ENCODE data around the gene EMD. TPM values are rescaled to one million over a fixed set of nuclear protein-coding genes. Genes with fewer than 3 reads are reported as not detected.
A peak's percentile ranks its signal among the peaks of the same experiment; 100 is the strongest.

The EMD gene
- total RNA-seq, 1 experiment from 2014 or later: 115 TPM

GRCh38 chrX:154369449-154370299 lies 9.4 kb upstream of the EMD start:
- Mint-ChIP-seq H3K36me3 (ENCODE audit: insufficient read depth in 1 of 3, low read depth in 3 of 3) (peaks cover 31 to 44% (median 40%) of the 10 kb centered on the region in 3 experiments), H3K4me1 (peaks cover 2 to 15% of the 10 kb centered on the region in 2 experiments; a peak in 2 of 4 replicates), H3K9me3 (peaks cover 42 to 53% of the 10 kb centered on the region in 2 experiments), H3K27ac (peak overlapping the region; percentile 95 to 97 (median 96)), H3K27me3 (ENCODE audit: low read depth) (peaks cover 5% of the 10 kb centered on the region), H3K4me3 (peak overlapping the region; percentile 84 to 93)
- Histone ChIP-seq H3K56ac (ENCODE audit: insufficient read length, low read depth, low read length) (no peak overlapping the region), H3K4ac (ENCODE audit: low read depth, low read length) (no peak overlapping the region), H2AK5ac (ENCODE audit: insufficient read length, low read length) (no peak overlapping the region), H4K20me1 (ENCODE audit: control insufficient read depth, insufficient read depth, insufficient read length) (no peaks in the 10 kb centered on the region), H2BK120ac (ENCODE audit: low read depth, low read length, poor library complexity, severe bottlenecking) (no peak overlapping the region), H3K23ac (ENCODE audit: insufficient read length, low read depth, low read length) (no peak overlapping the region), H3K27ac (ENCODE audit: insufficient read length, low read depth, low read length) (peak overlapping the region; percentile 5), H2BK5ac (ENCODE audit: insufficient read length, low read length) (no peak overlapping the region), H3K4me2 (ENCODE audit: insufficient read depth, insufficient read length, low read length) (peak overlapping the region; percentile 59), H2BK15ac (ENCODE audit: low read depth, low read length) (no peak overlapping the region), H3K27me3 (ENCODE audit: insufficient read depth, low read length) (no peaks in the 10 kb centered on the region), H4K91ac (ENCODE audit: insufficient read length, low read depth, low read length) (peak overlapping the region; percentile 2), H3K9ac (ENCODE audit: extremely low read depth, insufficient read length, low read length) (peak overlapping the region; percentile 95), H2AFZ (ENCODE audit: low read length) (no peak overlapping the region), H3K23me2 (ENCODE audit: insufficient read length, low read depth, low read length, poor library complexity, severe bottlenecking) (peaks cover 5% of the 10 kb centered on the region), H3K79me2 (ENCODE audit: insufficient read depth, low read length) (peaks cover 17% of the 10 kb centered on the region; the same call in 1 of the 2 replicates), H2BK20ac (ENCODE audit: low read depth, low read length, poor library complexity, severe bottlenecking) (no peak overlapping the region), H4K5ac (ENCODE audit: insufficient read length, low read depth, low read length) (peak overlapping the region; percentile 3), H3K79me1 (ENCODE audit: insufficient read depth, low read depth, low read length, poor library complexity, severe bottlenecking) (no peaks in the 10 kb centered on the region), H3K9me3 (ENCODE audit: control insufficient read depth, low read depth, low read length) (no peaks in the 10 kb centered on the region), H3K14ac (ENCODE audit: insufficient read depth, low read length) (peak overlapping the region; percentile 90), H3K4me1 (ENCODE audit: insufficient read depth, low read length) (no peaks in the 10 kb centered on the region), H3K18ac (ENCODE audit: insufficient read length, low read depth, low read length) (peak overlapping the region; percentile 86), H3T11ph (ENCODE audit: low read length) (no peak overlapping the region), H2BK12ac (ENCODE audit: insufficient read length, low read depth, low read length) (no peak overlapping the region), H4K8ac (replicated peaks; ENCODE audit: insufficient read length, low read depth, low read length) (no peak overlapping the region)
- no CpG with 5 or more reads among the region's 13 CpGs for WGBS (ENCODE audit: extremely low coverage, insufficient read length, low lambda C conversion rate)
- peak; percentile 88 for DNase-seq
- TF ChIP-seq CTCF (conservative IDR thresholded peaks at IDR 0.05): no peak
